SU-DHL-6 (cell line): ENCODE measurements around the gene MOAP1.

Experiments used
- CTCF ChIP-seq: fragments of 200-600 bp; sonication (generic); IDR thresholded peaks from one replicate; pipeline ENCODE4 v1.5.1; 2017; ENCODE audit warnings: antibody characterized with exemption, mild to moderate bottlenecking, low read length, moderate library complexity; ENCODE audit not compliant: insufficient read depth, poor library complexity, severe bottlenecking
- EZH2phosphoT487 ChIP-seq: fragments of 200-600 bp; sonication (generic), shearing (Covaris generic); conservative IDR thresholded peaks from 2 replicates; pipeline ENCODE4 v1.6.1; 2018; ENCODE audit warnings: mild to moderate bottlenecking, antibody characterized with exemption, low read length, moderate library complexity, mixed read lengths

DNA sequence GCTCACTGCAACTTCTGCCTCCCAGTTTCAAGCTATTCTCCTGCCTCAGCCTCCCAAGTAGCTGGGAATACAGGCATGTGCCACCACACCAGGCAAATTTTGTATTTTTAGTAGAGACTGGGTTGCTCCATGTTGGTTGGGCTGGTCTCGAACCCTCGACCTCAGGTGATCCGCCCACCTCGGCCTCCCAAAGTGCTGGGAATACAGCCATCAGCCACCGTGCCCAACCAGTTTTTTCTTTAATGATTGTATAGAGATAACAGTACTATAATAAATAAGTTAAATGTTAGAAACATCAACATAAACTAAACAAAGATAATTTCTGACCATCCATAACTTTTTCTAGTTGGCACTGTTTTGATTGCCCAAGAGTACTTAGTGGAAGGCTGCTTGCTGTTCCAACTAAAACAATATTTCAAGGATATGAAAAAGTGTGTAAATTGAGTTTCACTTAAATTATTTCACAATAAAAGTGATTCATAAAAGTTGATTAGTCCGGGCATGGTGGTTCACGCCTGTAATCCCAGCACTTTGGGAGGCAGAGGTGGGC lies 16.5 kb upstream of the MOAP1 start:
- no peak for TF ChIP-seq CTCF
- no peak for TF ChIP-seq EZH2phosphoT487
